T-helper 17 cell (primary cell): ENCODE results near the gene KLF16. TPM values are rescaled to one million over a fixed set of nuclear protein-coding genes. Genes with fewer than 3 reads are reported as not detected.

ENCODE experiments used
- ATAC-seq: fragments of 150-1000 bp; cut with Tn5 transposase; 2 replicates; pipeline ENCODE4 v1.10.0; 2021; ENCODE audit warnings: mild to moderate bottlenecking, moderate library complexity
- DNase-seq, 3 donors: peaks; one replicate each; pipeline versions ENCODE4 v3.0.0 to v3.0.0-alpha.2; 2020 to 2021
- H3K9me3 ChIP-seq: one replicate; pipeline ENCODE4 v1.7.0; 2013; ENCODE audit warnings: low read length, mild to moderate bottlenecking; ENCODE audit not compliant: control insufficient read depth, poor library complexity, severe bottlenecking
- H3K27ac Mint-ChIP-seq: one replicate; pipeline ENCODE4 v1.8.0; 2022; ENCODE audit warnings: mild to moderate bottlenecking, moderate library complexity, mixed read lengths
- H3K27me3 Mint-ChIP-seq: one replicate; pipeline ENCODE4 v1.8.0; 2022; ENCODE audit warnings: mixed read lengths
- H3K36me3 Mint-ChIP-seq: one replicate; pipeline ENCODE4 v1.8.0; 2022; ENCODE audit warnings: low read depth, mixed read lengths
- H3K4me1 Mint-ChIP-seq: one replicate; pipeline ENCODE4 v1.8.0; 2022; ENCODE audit warnings: mild to moderate bottlenecking, mixed read lengths
- H3K4me3 Mint-ChIP-seq: one replicate; pipeline ENCODE4 v1.8.0; 2022; ENCODE audit warnings: mild to moderate bottlenecking, moderate library complexity, mixed read lengths
- total RNA-seq, 4 donors: library from RNA in 2 of 4; stranded (reverse) in 2 of 4; gene quantifications; one replicate each; pipeline ENCODE4 v1.2.3 and lab custom pipeline; 2022 to 2026

The KLF16 gene
- total RNA-seq, 2 donors from 2014 or later = 37.9 to 46.5 TPM

DNA sequence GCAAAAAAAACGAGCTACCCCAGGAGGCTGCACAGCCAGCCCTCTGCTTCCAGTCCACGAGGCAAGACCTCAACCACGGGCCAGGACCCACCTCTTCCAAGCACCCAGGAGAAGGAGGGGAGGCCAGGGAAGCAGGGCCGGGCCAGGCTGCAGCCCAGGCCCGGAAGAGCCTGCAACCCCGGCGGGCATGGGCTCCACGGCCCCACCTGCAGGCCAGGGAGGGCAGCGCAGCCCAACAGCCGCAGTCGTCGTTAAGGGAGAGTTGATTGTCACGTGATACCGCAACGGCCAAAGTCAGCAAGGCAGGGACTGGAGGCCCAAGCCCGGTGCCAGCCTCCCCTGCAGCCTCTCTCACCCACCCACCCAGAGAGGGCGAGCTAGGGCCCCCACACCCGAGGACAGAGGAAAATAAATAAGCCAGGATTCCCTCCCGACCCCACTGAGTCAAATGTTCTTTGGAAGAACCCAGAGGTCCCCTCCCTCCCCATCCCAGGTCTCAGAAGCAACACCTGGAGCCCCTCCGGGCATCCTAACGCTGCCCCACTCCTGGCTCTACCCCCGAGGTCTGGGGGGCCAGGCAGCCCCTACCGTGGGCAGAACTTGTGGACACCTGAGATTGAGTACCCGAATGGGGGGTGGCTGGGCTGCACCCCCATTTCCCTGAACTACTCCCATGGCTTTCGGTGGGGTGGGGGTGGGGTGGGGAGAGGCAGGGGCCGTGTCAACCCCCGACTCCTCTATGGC, 9.9 kb downstream of the KLF16 start:
- H3K36me3 Mint-ChIP-seq = no peaks in the 10 kb centered on the region
- H3K4me3 Mint-ChIP-seq = peak overlapping the region; percentile 81
- no peaks in the 10 kb centered on the region for H3K9me3 ChIP-seq
- DNase-seq (peak; percentile 70 to 82 (median 71)), ATAC-seq (peak; percentile 42)
- H3K4me1 Mint-ChIP-seq = peaks cover 31% of the 10 kb centered on the region
- H3K27ac Mint-ChIP-seq = peak overlapping the region; percentile 83
- H3K27me3 Mint-ChIP-seq = no peaks in the 10 kb centered on the region

DNA sequence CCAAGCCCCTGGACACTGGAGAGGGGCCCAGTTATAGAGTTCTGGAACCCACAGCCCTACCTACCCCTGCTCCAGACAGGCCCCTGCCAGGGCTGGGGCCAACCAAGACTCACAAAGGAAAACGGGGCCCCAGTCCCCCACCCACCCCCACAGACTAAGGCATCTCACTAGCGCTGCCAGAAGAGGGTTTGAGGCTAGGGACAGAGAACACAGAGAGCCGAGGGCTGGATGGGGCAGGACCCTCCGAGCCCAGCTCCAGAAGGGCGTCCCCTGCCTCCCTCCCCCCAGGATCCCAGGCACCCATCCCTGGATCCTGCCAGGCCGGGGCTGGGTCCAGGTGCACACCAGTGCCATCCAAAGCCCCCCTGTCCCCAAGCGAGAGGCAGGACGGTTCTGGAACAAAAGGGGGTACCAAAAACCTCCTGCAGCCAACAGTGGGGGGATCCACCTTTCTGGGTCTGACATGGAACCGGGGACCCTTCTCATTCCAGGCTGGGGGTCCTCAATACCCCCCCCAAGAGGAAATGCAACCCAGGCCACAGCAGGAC, 10.7 kb downstream of the KLF16 start:
- Mint-ChIP-seq H3K36me3 (no peaks in the 10 kb centered on the region), H3K27ac (peak overlapping the region; percentile 83), H3K4me3 (peak overlapping the region; percentile 81), H3K4me1 (peaks cover 31% of the 10 kb centered on the region), H3K27me3 (no peaks in the 10 kb centered on the region)
- H3K9me3 ChIP-seq = no peaks in the 10 kb centered on the region
- no peak for ATAC-seq
- no peak for DNase-seq

DNA sequence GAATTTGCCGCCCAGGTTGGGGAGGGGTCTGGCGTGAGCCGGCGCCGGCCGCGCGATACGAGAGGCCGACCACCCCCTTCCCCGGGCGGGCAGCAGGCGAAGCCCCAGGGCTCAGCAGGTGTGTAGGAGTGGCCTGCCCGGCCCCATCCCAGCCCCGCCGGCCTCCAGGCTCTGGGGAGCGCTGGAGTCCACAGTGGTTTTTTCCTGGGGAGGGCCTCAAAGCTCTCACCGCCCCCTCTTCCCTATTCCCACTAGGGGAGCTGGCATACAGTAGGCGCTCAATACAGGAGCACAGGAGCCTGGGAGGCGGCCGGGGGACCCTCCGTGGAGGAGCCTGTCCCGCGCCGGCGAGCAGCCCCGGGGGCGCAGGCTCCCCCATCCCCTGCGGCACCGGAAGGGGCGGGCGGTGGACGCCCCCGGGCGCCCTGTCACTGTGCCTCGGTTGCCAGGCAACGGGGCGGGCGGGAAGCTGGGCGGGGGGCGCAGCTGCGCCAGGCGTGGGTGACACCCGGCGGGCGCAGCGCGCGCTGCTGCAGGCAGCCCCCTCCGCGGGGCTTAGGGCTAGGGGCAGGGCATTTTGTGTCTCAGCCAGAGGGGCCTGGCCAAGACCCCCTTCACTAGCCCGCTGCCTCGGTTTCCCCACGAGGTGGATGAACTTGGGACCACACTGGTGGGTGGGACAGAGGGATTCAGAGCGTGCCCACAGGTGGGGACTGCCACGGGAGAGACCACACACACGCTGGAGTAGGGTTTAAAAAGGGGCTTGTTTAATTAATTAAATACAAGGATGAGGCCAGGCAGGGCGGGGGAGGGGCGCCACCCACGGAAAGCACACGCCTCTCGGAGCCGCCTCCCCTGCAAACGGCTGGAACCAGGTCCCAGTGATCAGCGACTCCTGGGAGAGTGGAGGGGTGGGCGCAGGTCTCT, 11.5 kb downstream of the KLF16 start:
- Mint-ChIP-seq H3K27ac (peak overlapping the region; percentile 74), H3K4me3 (no peak overlapping the region), H3K4me1 (peaks cover 38% of the 10 kb centered on the region), H3K36me3 (no peaks in the 10 kb centered on the region), H3K27me3 (no peaks in the 10 kb centered on the region)
- ATAC-seq = no peak
- H3K9me3 ChIP-seq = no peaks in the 10 kb centered on the region
- DNase-seq = peak in 2 of 3 donors; percentile 53 to 54

DNA sequence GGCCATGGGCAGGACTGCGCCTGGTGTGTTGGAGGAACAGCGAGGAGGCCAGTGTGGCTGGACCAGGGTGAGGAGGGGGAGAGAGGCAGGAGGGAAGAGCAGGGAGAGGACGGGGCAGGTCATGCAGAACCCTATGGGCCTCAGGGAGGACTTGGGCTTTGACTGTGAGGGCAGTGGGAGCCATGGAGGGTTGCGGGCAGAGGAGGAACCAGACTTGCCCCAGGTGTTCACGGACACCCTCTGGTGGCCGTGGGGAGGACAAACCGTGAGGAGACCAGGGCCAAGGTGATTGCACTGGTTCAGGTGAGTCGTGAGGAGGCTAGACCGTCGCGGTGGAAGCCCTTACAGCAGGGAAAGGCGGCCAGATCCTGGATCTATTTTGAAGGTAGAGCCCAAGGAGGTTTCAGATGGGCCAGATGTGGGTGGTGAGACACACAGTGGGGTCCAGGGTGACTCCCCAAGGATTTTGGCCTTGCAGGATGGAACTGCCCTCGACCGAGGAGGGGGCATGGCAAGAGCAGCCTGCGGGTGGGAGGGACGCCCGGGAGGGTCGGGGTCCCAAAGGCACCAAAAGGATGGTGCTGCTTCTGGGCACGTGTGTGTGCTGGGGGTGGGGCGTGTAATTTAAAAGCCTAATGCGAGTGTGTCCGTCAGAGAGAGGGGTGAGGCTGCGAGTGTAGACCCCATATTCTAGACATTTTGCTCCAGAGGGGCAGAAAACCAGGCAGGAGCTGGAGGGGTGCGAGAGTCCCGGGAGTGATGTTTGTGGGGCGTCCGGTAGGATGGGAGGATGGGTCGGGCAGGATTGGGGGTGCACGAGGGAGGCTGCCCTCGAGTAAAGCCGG, 12.3 kb downstream of the KLF16 start:
- no peak for DNase-seq
- Mint-ChIP-seq H3K4me1 (peaks cover 38% of the 10 kb centered on the region), H3K27ac (peak overlapping the region; percentile 54), H3K27me3 (no peaks in the 10 kb centered on the region), H3K36me3 (no peaks in the 10 kb centered on the region), H3K4me3 (peak overlapping the region; percentile 71)
- no peak for ATAC-seq
- no peaks in the 10 kb centered on the region for H3K9me3 ChIP-seq

DNA sequence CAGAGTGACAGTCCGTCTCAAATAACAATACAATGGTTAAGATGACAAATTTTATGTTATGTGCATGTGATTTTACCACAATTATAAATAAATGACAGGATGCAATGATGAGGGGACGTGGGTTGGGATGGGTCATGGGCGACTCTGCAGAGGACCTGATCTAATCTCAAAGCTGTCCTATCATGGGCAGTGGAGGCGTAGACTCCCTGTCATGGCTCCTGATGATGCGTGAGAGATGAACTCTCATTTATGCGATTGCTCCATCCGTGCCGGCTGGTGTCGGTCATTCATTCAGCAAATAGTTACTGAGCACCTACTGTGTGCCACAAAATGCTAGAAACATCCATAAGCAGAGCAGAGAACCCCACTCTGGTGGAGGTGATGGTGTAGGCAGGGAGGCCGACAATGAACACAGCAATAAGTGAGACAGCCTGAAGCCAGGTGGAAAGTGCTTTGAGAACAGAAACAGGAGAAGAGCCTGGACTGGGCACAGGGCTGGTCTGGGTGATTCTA, 13.4 kb downstream of the KLF16 start:
- DNase-seq (no peak), ATAC-seq (no peak)
- H3K27ac Mint-ChIP-seq = peak overlapping the region; percentile 84
- H3K4me3 Mint-ChIP-seq = peak overlapping the region; percentile 71
- no peaks in the 10 kb centered on the region for H3K9me3 ChIP-seq
- H3K4me1 Mint-ChIP-seq = peaks cover 34% of the 10 kb centered on the region
- H3K36me3 Mint-ChIP-seq = no peaks in the 10 kb centered on the region
- H3K27me3 Mint-ChIP-seq = no peaks in the 10 kb centered on the region

DNA sequence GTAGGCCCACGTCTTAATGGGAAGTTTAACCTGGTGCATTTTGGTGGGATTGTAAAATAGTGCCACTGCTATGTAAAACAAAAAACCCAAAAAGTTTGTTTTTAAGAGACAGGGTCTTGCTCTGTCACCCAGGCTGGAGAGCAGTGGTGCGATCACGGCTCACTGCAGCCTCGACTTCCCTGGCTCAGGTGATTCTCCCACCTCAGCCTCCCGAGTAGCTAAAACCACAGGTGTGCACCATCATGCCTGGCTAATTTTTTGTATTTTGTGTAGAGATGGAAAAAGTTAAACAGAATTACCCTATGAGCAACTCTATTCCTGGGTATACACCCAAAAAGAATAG, 14.3 kb downstream of the KLF16 start:
- no peaks in the 10 kb centered on the region for H3K27me3 Mint-ChIP-seq
- H3K27ac Mint-ChIP-seq = peak overlapping the region; percentile 84
- no peak overlapping the region for H3K4me3 Mint-ChIP-seq
- H3K36me3 Mint-ChIP-seq = no peaks in the 10 kb centered on the region
- ATAC-seq = no peak
- DNase-seq = no peak
- peaks cover 30% of the 10 kb centered on the region for H3K4me1 Mint-ChIP-seq
- H3K9me3 ChIP-seq = no peaks in the 10 kb centered on the region

DNA sequence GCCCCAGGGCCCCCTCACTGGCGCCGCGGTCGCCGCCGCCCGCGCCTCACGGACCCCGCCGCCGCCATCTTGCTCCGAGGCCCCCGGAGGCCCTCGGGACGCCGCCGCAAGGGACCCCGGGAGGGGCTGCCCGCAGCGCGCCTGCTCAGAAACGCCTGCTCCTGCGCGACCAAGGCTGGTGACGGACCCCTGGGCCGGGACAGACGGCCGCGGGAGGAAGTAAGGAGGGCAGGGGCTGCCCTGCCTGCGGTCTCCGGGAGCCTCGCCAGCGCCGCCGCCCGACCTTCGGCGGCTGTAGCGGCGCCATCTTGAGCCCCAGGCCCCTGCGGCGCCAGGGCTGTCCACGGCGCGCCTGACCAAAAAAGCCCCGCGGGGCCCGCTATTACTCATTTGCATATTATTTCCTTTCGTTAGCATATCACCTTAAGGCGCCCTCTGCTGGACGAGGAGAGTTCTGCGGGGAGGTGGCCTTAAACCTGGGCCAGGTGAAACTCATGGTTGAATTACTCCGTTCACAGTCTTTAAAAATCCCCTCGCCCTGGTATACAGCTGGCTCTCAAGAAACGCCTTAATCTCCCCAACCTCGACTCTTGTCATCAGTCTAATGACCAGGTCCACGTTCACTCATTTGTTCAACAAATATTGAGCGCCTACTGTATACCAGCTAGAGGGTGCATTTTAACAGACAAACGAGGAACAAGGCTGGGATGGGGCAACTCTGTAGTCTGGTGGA, 14.8 kb downstream of the KLF16 start, which contains the start of gene REXO1:
REXO1 (minus strand) TSS at position 85 of the 733 bp plus-strand sequence. CDS start 125 bp downstream, outside the sequence.
- peak; percentile 93 to 99 (median 94) for DNase-seq
- H3K27ac Mint-ChIP-seq = peak within 1 kb of the TSS; percentile 84
- peak within 1 kb of the TSS; percentile 92 for H3K4me3 Mint-ChIP-seq
- peaks cover 28% of the 10 kb centered on the region for H3K4me1 Mint-ChIP-seq
- no peaks in the 10 kb centered on the region for H3K36me3 Mint-ChIP-seq
- ATAC-seq = peak; percentile 82
- no peaks in the 10 kb centered on the region for H3K9me3 ChIP-seq
- no peaks in the 10 kb centered on the region for H3K27me3 Mint-ChIP-seq

DNA sequence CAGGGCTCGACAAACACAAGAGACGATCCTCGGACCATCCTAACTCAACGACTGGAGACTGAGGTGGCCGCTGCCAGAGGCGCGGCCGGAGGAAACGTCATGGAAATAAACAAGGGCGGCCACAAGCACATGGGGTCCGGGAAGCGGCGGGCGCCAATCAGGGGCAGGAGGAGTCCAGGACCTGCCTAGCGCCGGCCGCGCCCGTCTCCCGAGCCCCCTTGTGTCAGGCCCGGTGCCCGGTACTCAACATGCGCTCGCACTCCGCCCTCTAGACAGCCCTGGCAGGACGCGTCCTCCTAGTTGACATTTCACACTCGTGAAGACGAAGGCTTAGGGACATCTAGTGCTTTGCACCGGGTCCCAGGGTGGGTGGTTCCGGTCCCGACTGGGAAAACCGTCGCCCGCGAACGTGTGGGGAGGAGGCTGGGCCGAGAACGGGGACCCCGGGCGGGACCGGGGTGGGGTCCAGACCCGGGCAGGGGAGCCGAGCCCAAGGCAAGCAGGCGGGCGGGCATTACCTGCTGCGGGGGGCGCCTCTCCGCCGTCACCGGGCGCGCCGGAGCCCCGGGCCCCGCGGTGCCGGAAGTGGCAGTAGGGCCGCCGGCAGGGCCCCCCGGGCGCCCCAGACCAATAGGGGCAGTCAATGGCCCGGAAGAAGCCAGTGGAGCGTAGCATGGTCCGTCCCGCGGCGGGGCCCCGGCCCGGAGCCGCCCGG, 15.5 kb downstream of the KLF16 start:
- peak overlapping the region; percentile 92 for H3K4me3 Mint-ChIP-seq
- DNase-seq (no peak), ATAC-seq (peak; percentile 11)
- H3K9me3 ChIP-seq = no peaks in the 10 kb centered on the region
- H3K27me3 Mint-ChIP-seq = no peaks in the 10 kb centered on the region
- H3K4me1 Mint-ChIP-seq = peaks cover 23% of the 10 kb centered on the region
- no peaks in the 10 kb centered on the region for H3K36me3 Mint-ChIP-seq
- H3K27ac Mint-ChIP-seq = peak overlapping the region; percentile 84

DNA sequence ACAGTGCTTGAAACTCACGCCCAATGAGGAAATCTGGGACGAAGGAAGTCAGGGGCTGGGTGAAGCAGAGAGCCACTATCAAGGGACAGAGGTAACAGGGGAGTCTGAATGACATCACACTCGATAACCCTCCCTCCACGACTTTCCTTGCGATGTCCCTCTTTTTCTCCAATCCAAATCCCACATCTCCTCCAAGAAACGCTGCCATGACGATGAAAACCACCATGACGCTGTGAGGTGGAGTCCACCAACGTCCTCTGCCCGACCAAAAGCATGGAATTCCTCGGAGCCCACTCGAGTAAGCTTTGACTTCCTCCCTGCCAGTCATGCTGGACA, 16.1 kb downstream of the KLF16 start:
- no peaks in the 10 kb centered on the region for H3K36me3 Mint-ChIP-seq
- peak overlapping the region; percentile 84 for H3K27ac Mint-ChIP-seq
- H3K27me3 Mint-ChIP-seq = no peaks in the 10 kb centered on the region
- DNase-seq (no peak), ATAC-seq (no peak)
- H3K4me1 Mint-ChIP-seq = peaks cover 22% of the 10 kb centered on the region
- no peaks in the 10 kb centered on the region for H3K9me3 ChIP-seq
- H3K4me3 Mint-ChIP-seq = peak overlapping the region; percentile 92

DNA sequence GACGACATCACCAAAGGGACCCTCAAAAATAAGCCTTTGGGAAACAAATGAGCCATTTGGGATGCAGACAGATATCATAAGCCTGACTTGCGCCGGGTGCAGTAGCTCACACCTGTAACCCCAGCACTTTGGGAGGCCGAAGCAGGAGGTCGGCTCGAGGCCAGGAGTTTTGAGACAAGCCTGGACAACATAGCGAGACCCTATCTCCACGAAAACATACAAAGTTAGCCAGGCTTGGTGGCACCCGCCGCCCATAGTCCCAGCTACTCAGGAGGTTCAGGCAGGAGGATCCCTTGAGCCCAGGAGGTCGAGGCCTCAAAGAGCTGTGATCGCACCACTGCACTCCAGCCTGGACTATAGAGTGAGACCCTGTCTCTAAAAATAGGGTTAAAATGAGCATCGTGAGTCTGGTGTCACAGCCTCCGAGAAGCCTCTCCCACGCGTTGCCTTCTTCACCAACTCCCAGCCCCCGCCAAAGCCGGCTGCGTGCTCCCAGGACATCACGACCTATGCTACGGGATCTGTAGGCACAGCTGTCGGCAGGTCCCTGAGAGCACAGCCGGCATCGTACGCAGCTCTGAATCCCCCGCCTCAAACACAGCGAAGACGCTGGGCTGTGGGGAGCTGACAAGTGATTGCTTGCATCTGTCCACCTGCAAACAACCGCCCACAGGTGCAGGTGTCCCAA, 16.7 kb downstream of the KLF16 start:
- H3K9me3 ChIP-seq = no peaks in the 10 kb centered on the region
- H3K27me3 Mint-ChIP-seq = no peaks in the 10 kb centered on the region
- H3K4me3 Mint-ChIP-seq = peak overlapping the region; percentile 92
- ATAC-seq (no peak), DNase-seq (no peak)
- peak overlapping the region; percentile 84 for H3K27ac Mint-ChIP-seq
- H3K36me3 Mint-ChIP-seq = no peaks in the 10 kb centered on the region
- peaks cover 25% of the 10 kb centered on the region for H3K4me1 Mint-ChIP-seq

DNA sequence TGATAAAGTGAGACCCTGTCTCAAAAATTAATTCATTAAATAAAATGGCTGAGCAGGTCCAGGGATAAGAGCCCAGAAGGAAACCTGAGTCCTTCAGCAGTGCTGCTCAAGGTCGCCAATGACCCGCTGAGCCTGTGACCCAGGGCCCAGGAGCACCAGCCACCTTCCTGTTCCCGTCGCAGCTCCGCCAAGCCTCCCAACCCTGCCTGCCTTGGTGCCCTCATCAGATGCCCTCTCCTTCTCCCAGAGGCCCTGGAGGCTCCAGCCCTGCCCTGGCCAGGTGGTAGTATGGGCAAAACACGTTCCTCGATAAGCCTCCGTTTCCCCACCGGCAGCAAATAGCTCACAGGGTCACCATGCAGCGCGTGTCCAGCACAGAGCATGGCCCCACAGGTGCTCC, 17.7 kb downstream of the KLF16 start:
- no peak for ATAC-seq
- Mint-ChIP-seq H3K27ac (no peak overlapping the region), H3K27me3 (no peaks in the 10 kb centered on the region), H3K4me1 (peaks cover 25% of the 10 kb centered on the region), H3K36me3 (no peaks in the 10 kb centered on the region), H3K4me3 (peak overlapping the region; percentile 78)
- DNase-seq = no peak
- no peaks in the 10 kb centered on the region for H3K9me3 ChIP-seq
